GM23338 (cell line): Measurements from ENCODE around the gene NUDT16L1. TPM values are rescaled to one million over a fixed set of nuclear protein-coding genes. Genes with fewer than 3 reads are reported as not detected.

Experiments
- ATAC-seq: fragments of 200-7000 bp; cut with Tn5 transposase; 3 replicates; pipeline ENCODE4 v1.9.1; 2020
- DNase-seq: peaks from one replicate; pipeline ENCODE4 v3.0.0-alpha.2; 2015; ENCODE audit warnings: low spot score
- H2AFZ ChIP-seq: fragments of 200-600 bp; sonication (generic); 2 replicates; pipeline ENCODE4 v1.8.0; 2016; ENCODE audit warnings: antibody characterized with exemption, mild to moderate bottlenecking, moderate library complexity
- H3F3A ChIP-seq: fragments of 200-600 bp; sonication (generic); replicated peaks from 2 replicates; pipeline ENCODE4 v1.8.0; 2017; ENCODE audit warnings: antibody characterized with exemption, mixed run types, low read depth
- H3K27ac ChIP-seq: fragments of 200-600 bp; sonication (generic); 2 replicates; pipeline ENCODE4 v1.6.1; 2016; ENCODE audit warnings: low read depth
- H3K27me3 ChIP-seq: fragments of 200-600 bp; sonication (generic); 2 replicates; pipeline ENCODE4 v1.8.0; 2016; ENCODE audit warnings: mild to moderate bottlenecking, mixed run types, moderate library complexity; ENCODE audit not compliant: insufficient read depth
- H3K36me3 ChIP-seq: fragments of 200-600 bp; sonication (generic); 2 replicates; pipeline ENCODE4 v1.8.0; 2016; ENCODE audit warnings: mild to moderate bottlenecking; ENCODE audit not compliant: insufficient read depth
- H3K4me1 ChIP-seq: fragments of 200-600 bp; sonication (generic); 2 replicates; pipeline ENCODE4 v1.8.0; 2016; ENCODE audit warnings: mild to moderate bottlenecking, moderate library complexity; ENCODE audit not compliant: insufficient read depth
- H3K4me2 ChIP-seq: fragments of 200-600 bp; sonication (generic); 2 replicates; pipeline ENCODE4 v1.7.1; 2017; ENCODE audit warnings: mixed run types
- H3K4me3 ChIP-seq: fragments of 200-600 bp; sonication (generic); 2 replicates; pipeline ENCODE4 v1.6.1; 2016; ENCODE audit warnings: mixed run types
- H3K79me2 ChIP-seq: fragments of 200-600 bp; sonication (generic); replicated peaks from 2 replicates; pipeline ENCODE4 v1.8.0; 2017; ENCODE audit warnings: mild to moderate bottlenecking; ENCODE audit not compliant: insufficient read depth
- H3K9me2 ChIP-seq: fragments of 200-600 bp; sonication (generic); 2 replicates; pipeline ENCODE4 v1.8.0; 2017; ENCODE audit not compliant: insufficient read depth
- H4K20me1 ChIP-seq: fragments of 200-600 bp; sonication (generic); replicated peaks from 2 replicates; pipeline ENCODE4 v1.8.0; 2017; ENCODE audit warnings: mild to moderate bottlenecking; ENCODE audit not compliant: insufficient read depth
- H3K27ac Mint-ChIP-seq: 2 replicates; pipeline ENCODE4 v1.8.0; 2020; ENCODE audit warnings: inconsistent platforms, mild to moderate bottlenecking, moderate library complexity, mixed read lengths
- H3K27me3 Mint-ChIP-seq: 3 replicates; pipeline ENCODE4 v1.8.0; 2022; ENCODE audit warnings: low read depth, mild to moderate bottlenecking, moderate library complexity, mixed read lengths, inconsistent platforms; ENCODE audit not compliant: insufficient read depth, poor library complexity
- H3K36me3 Mint-ChIP-seq: 3 replicates; pipeline ENCODE4 v1.8.0; 2021; ENCODE audit warnings: low read depth, mild to moderate bottlenecking, inconsistent platforms, moderate library complexity, mixed read lengths
- H3K4me1 Mint-ChIP-seq: 3 replicates; pipeline ENCODE4 v1.8.0; 2020; ENCODE audit warnings: mild to moderate bottlenecking, inconsistent platforms, mixed read lengths
- H3K4me3 Mint-ChIP-seq: 3 replicates; pipeline ENCODE4 v1.8.0; 2021; ENCODE audit warnings: moderate library complexity, mild to moderate bottlenecking, inconsistent platforms, mixed read lengths
- H3K9me3 Mint-ChIP-seq: 3 replicates; pipeline ENCODE4 v1.8.0; 2020; ENCODE audit warnings: moderate library complexity, mild to moderate bottlenecking, inconsistent platforms, mixed read lengths
- CTCF ChIP-seq, 2 experiments: fragments of 200-600 bp in 1 of 2; sonication (generic) in 1 of 2; conservative IDR thresholded peaks; 2 replicates each; pipeline versions ENCODE4 v1.5.1 to v1.6.1; 2016 to 2017; ENCODE audit warnings: antibody characterized with exemption in 2 of 2, low read depth in 2 of 2, mild to moderate bottlenecking in 2 of 2, moderate library complexity in 1 of 2
- EZH2phosphoT487 ChIP-seq: fragments of 200-600 bp; sonication (generic); IDR thresholded peaks from one replicate; pipeline ENCODE4 v1.8.1; 2018; ENCODE audit warnings: antibody characterized with exemption; ENCODE audit not compliant: unreplicated experiment
- JUNB ChIP-seq: IDR thresholded peaks from one replicate; pipeline ENCODE4 v1.6.1; 2016; ENCODE audit warnings: antibody characterized with exemption; ENCODE audit not compliant: unreplicated experiment
- REST ChIP-seq: IDR thresholded peaks from one replicate; pipeline ENCODE4 v1.6.1; 2018; ENCODE audit warnings: antibody characterized with exemption; ENCODE audit not compliant: unreplicated experiment
- ZNF462 ChIP-seq: fragments of 250-450 bp; sonication (Bioruptor Pico); IDR thresholded peaks from 2 replicates; pipeline ENCODE4 v1.5.0; 2020; ENCODE audit warnings: mild to moderate bottlenecking, moderate library complexity
- polyA plus RNA-seq: library from polyadenylated mRNA; unstranded; fragments of >200 nt; fragmentation: Nextera tagmentation; extraction: Ambion mirVana; gene quantifications from 2 replicates; pipeline ENCODE4 v1.2.1, GENCODE V29; 2016
- total RNA-seq: library from RNA; depleted of rRNA; stranded (reverse); fragments of >200 nt; shearing (Covaris generic); gene quantifications from 2 replicates; pipeline ENCODE4 v1.2.3, GENCODE V29; 2014

Gene NUDT16L1
- total and polyA plus RNA-seq, 2 experiments from 2014 or later: 37.1 to 80.4 TPM

GRCh38 chr16:4696172-4696904, 3.0 kb downstream of the NUDT16L1 start (continued):
- TF ChIP-seq CTCF (conservative IDR thresholded peaks at IDR 0.05; ENCODE audit: low read depth in 2 of 2) (no peak), EZH2phosphoT487 (no peak), JUNB (no peak)

DNA sequence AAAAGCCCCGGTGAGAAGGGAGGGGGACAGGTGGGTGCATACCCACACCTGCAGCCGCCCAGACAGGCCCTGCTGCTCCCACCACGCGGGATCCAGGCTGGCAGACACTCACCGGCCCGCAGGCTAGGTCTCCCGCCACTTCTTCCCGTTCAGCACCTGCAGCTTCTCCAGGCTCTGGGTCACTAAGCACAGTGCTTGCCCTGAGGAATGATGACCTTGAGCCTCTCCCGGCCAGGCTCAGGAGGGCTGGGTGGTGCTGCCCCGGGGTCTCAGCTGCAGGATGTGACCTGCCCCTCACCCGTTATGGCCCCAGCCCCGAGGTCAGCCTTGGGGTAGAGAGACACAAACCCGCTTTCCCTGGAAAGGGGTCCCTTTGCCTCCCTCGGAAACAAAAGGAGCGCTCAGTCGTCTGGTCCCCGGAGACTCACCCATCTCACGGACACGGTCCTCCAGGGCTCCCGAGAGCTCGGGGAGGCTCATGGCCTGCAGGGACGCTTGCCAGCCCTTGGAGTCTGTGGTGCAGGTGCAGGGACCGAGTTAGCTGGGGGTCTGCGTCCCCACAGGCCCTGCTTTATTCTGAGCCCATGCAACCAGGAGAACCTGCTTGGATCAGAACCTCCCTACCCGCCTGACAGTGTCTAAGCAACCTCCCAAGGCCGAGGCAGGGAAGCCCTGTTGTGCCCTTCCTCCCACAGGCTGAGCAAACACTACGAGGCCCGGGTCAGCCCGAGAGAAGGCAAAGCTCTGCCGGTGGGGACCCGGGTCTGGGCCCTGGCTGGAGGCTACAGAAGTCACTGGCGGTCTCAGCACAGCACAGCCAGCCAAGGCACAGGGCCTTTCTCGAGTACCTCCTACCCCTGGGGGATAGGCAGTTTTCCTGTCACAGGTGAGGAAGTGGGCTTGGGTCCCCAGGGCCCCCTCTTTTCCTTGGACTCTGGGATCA, 3.8 kb downstream of the NUDT16L1 start:
- no peak for DNase-seq
- no peaks in the 10 kb centered on the region; the same call in 2 of the 3 replicates for H3K9me3 Mint-ChIP-seq

More for the DNA sequence above, 3.8 kb downstream of the NUDT16L1 start:
- no peak for ATAC-seq
- no peak overlapping the region for H3K27ac ChIP-seq
- no peak for TF ChIP-seq ZNF462 (CRISPR knock-in tag)
- no peak for TF ChIP-seq REST
- H3K27me3 Mint-ChIP-seq: peaks cover 9% of the 10 kb centered on the region
- no peak overlapping the region; the same call in 1 of the 2 replicates for H3K27ac Mint-ChIP-seq
- H2AFZ ChIP-seq: no peak overlapping the region
- H3K4me2 ChIP-seq: no peak overlapping the region
- peaks cover 41% of the 10 kb centered on the region for H3K36me3 Mint-ChIP-seq
- no peaks in the 10 kb centered on the region; the same call in 1 of the 2 replicates for H4K20me1 ChIP-seq
- H3K4me1 ChIP-seq: no peaks in the 10 kb centered on the region; the same call in 1 of the 2 replicates
- no peaks in the 10 kb centered on the region for H3K27me3 ChIP-seq
- peaks cover 5% of the 10 kb centered on the region for H3F3A ChIP-seq
- H3K4me3 ChIP-seq: no peak overlapping the region
- no peaks in the 10 kb centered on the region for H3K79me2 ChIP-seq
- peaks cover 6% of the 10 kb centered on the region; the same call in 1 of the 3 replicates for H3K4me1 Mint-ChIP-seq
- H3K36me3 ChIP-seq: peaks cover 9% of the 10 kb centered on the region; the same call in 1 of the 2 replicates
- H3K4me3 Mint-ChIP-seq: no peak overlapping the region
- H3K9me2 ChIP-seq: no peaks in the 10 kb centered on the region
